WI38 (cell line): Measurements from ENCODE around the gene CNTN1.

ENCODE experiments used
- H3K4me3 ChIP-seq: 2 replicates; pipeline ENCODE4 v1.5.1; 2011; ENCODE audit warnings: low read depth, mild to moderate bottlenecking, control low read depth, low read length
- CTCF ChIP-seq: IDR thresholded peaks from 2 replicates; pipeline ENCODE4 v1.5.1; 2012; ENCODE audit warnings: low read depth, mild to moderate bottlenecking, control low read depth, low read length

The CNTN1 gene

GRCh38 chr12:40971911-40972310, 279.7 kb downstream of the CNTN1 start:
- no peak overlapping the region for H3K4me3 ChIP-seq
- no peak for TF ChIP-seq CTCF

GRCh38 chr12:40976546-40976945, 284.3 kb downstream of the CNTN1 start:
- H3K4me3 ChIP-seq = no peak overlapping the region
- TF ChIP-seq CTCF = no peak

- no peak for TF ChIP-seq CTCF
- no peak overlapping the region for H3K4me3 ChIP-seq
Measured at GRCh38 chr12:40980427-40980961, 288.3 kb downstream of the CNTN1 start.

- no peak overlapping the region for H3K4me3 ChIP-seq
Measured at GRCh38 chr12:40986001-40986400, 293.8 kb downstream of the CNTN1 start.

GRCh38 chr12:40988355-40988754, 296.1 kb downstream of the CNTN1 start:
- no peak overlapping the region for H3K4me3 ChIP-seq
- no peak for TF ChIP-seq CTCF

More at GRCh38 chr12:40986001-40986400, 293.8 kb downstream of the CNTN1 start:
- TF ChIP-seq CTCF = no peak

- TF ChIP-seq CTCF = no peak
- H3K4me3 ChIP-seq = no peak overlapping the region
Measured at GRCh38 chr12:40988824-40989223, 296.6 kb downstream of the CNTN1 start.

- H3K4me3 ChIP-seq = no peak overlapping the region
- TF ChIP-seq CTCF = no peak
Measured at GRCh38 chr12:40989785-40990184, 297.5 kb downstream of the CNTN1 start.
